ENCODE data around the gene HOXD12.
A peak's percentile ranks its signal among the peaks of the same experiment; 100 is the strongest.

Gene HOXD12

GRCh38 chr2:176107731-176108181, 8.2 kb downstream of the HOXD12 start:
- DNase-seq = no peak

DNA sequence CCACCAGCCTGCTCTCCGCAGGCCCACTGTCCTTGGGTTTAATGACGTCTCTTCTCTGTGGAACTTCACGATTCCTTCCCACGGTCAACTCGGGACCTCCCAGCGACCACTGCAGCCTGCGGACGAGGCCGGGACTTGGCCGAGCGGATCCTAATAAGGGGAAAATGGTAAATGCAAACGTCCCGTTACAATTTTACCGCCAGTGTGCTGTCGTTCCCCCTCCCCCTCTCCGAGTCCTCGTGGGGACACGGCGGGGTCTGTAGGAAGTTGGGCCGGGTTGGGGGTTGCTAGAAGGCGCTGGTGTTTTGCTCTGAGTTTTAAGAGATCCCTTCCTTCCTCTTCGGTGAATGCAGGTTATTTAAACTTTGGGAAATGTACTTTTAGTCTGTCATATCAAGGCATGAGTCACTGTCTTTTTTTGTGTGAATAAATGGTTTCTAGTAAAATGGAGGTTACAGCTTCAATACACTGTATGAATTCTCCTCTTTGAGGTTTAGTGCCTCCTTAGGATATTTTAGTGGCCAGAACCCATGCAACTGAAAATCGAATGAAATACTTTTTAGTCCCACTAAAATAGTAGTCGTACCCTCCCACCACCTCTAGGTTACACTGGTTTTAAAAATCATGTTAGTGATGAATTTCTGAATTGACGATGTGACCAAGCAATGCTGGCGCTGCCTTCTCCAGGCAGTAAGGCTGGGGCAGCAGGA, 9.8 kb downstream of the HOXD12 start:
- DNase-seq = no peak

DNA sequence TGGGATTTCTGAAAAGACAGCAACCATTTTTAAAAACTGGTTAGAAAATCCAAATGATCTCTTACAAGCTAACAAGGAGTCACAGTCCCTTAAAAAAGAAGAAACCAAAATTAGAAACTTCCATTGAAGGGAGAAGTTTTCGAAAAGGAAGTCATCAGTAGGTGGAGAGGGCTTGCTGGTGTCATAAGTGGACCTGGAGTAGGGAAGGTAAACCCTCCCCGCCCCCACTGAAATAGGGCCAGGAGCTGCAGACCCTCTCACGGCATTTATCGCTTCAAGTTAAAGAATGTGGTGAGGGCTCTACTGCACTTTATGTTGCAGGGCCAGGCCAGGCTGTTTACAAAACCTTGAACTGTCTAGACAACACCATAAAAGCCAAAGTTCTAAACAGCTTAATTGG, 10.4 kb downstream of the HOXD12 start:
- no peak for DNase-seq

DNA sequence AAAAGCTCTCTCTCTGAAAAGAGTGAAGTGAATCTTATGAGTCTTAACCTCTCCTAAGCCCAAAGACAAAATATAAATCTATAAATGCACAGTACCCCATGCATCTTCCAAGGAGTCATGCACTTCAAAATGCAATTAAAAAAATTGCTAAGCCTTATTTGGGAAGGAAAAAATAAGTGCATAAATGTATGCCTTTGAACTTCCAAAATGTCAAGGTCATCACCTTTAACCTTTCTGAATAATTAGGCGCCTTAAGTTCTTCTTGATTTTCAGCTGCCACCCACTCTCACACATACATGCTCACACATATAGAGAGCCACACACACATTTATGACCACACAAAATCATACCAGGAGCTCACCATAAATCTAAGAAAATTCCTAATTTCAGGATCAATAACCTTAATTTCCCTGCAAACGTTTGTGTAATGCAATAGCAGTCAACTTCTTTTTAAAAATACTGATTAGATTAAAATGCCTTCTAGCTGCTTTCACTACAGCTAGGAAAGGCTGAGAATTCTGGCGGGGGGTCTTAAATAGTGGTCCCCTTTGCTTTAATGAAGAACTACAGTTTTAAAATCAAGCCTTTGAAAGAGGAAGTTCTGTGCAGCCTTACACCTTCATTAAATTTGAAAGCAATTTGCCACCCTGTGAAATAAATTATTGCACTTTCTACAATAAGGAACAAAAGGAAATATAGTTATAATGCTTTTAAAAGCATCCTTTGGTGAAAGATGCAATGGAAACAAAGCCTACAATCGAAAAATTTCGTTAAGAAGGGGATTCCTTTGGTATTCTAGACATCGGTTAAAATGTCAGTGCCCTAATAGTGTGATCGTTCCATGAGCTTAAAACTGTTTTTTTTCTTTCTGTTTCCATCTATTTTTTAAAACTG, 11.1 kb downstream of the HOXD12 start:
- DNase-seq = no peak

DNA sequence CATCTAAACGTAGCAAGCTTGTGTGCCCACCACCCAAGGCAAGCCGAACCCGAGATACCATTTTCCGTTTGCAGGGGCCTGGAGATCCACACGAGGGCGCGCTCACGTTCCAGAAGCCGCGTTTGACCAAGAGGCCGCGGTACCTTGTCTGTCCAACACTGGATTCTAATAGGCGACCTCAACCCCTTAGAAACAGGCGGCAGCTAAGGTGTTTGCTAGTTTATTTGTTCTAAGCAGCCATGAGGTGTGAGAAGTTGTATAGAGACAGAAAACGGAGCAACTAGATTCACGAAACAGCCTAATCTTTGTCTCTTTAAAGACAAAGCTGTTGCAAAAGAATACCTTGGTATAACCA, 11.7 kb downstream of the HOXD12 start:
- peak; percentile 46 for DNase-seq

DNA sequence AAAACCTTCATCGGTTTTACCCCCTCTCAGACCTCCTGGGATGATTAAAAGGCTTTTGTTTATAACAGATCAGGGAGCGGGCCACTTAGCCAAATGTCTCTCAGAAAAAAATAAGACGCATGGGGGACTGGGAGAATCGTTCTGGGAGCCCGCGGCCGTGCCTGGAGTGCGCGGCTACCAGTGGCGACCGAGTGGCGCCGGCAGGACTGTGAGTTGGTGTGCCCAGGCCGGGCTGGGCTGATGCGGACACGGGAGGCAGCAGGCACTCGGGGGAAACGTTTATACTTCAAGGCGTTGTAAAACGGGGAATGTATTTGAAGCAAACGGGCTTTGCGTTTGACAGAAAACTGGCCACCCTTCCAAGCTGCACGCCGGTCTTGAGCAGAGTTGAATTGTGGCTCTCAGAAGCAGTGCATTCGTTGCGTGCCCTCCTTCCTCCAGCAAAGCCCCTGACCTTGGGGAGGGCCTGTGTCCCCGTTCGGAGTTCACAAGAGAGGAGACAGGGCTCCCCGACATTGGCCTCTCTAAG, 12.3 kb downstream of the HOXD12 start:
- no peak for DNase-seq

GRCh38 chr2:176112375-176113302, 13.0 kb downstream of the HOXD12 start:
- DNase-seq = no peak

GRCh38 chr2:176114120-176114929, 14.7 kb downstream of the HOXD12 start:
- DNase-seq = no peak

GRCh38 chr2:176114930-176115625, 15.5 kb downstream of the HOXD12 start:
- no peak for DNase-seq

DNA sequence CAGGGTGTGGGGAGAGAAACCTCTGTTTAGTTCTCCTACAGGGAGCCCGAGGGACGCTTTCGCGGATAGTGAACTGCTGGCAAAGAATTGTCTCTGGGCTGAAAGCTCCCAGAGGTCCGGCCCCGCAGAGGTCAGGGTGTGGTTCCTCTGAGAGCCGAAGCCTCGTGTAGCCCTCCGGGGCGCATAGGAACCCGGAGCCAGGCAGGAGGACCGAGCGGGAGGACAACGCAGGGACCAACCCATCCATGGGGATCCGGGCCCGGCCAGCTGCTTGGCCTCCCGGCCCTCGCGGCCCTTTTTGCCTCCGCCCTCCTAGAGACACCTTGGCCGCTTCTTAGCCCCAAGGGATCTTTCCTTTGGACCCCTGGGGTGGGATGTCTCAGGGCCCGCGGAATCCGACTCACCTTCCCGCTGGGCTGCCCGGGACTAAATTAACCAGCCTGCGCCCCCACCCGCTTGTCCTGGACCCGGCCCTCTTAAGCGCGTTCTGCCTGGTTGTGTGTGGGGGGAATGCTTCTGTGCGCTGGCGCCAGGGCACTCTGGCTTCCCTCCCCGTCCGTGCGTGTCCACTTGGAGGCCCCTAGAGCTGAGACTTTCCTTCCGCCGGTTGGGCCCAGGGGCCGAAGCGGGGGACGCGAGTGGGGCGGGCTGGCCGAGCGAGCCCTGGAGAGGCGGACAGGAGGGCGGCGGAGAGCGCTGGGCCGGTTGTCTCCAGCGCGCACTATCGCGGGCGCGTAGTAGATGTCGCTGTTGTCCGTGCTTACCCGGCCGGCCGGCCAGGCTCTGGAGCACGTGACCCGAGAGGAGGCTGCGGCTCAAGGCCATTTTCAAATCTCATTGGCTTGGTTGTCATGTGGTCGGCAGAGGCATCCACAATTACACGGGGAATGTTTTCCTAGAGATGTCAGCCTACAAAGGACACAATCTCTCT, 16.6 kb downstream of the HOXD12 start, which contains the start of gene HOXD10:
Gene HOXD10 (plus strand): TSS at position 896 of the 931 bp plus-strand sequence. CDS start 56 bp downstream, outside the sequence.
- DNase-seq = peak; percentile 31

- DNase-seq = no peak
Measured at GRCh38 chr2:176117162-176117822, 17.7 kb downstream of the HOXD12 start.

GRCh38 chr2:176117823-176118371, 18.3 kb downstream of the HOXD12 start:
- no peak for DNase-seq

DNA sequence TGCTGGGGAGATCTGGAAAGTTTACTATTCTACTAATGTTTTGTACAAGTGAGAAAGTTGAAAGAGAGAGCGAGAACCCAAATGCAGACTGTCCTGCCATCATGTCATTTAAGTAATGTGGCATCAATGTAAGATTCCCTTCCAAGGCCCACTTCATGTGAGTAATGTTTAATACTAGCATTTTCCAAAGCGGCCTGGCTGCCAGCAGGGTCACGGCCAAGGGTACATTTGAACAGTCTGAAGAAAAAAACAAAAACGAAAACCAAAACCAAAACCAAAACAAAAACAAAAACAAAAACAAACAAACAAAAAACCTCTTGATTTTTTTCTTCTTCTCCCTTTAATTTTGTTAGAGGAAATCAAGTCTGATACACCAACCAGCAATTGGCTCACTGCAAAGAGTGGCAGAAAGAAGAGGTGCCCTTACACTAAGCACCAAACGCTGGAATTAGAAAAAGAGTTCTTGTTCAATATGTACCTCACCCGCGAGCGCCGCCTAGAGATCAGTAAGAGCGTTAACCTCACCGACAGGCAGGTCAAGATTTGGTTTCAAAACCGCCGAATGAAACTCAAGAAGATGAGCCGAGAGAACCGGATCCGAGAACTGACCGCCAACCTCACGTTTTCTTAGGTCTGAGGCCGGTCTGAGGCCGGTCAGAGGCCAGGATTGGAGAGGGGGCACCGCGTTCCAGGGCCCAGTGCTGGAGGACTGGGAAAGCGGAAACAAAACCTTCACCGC, 19.2 kb downstream of the HOXD12 start:
- no peak for DNase-seq

DNA sequence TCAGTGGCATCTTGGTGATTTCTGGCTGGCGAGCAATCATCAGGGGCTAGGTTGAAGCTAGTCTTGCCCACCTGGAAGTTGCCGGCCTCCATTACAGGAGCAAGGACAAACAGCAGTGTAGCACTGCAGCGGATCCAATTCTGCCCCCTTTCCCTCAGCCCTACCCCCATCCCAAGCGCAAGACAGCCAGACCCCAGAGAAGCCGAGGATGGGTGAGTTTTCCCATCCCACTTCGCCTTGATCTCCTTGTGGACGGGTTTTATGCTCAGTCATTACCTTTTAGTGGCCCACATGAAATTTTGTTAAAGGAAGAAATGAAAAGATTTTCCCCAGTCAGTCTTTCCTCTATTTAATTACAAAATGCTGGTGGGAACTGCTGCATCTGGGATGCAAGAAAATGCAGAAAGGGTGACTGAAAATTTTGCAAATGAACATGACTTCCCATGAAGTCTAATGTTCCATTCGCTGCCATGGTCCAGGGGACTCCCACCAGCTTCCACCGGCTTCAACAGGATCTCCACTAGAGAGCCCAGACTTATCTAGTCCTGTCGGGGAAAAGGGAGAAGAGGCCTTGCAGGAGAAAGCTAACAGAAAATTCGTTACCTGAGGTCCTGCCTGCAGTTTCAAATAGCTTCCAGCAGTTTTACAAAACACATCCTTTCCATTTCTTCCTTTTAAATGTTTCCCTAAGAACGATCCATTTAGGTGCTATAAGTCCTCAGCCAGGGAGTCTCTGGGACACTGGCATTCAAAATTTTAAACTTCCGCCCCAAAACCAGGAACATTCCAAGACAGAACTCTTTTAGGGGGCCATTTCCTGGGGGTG, 21.0 kb downstream of the HOXD12 start:
- no peak for DNase-seq

GRCh38 chr2:176121190-176122051, 21.8 kb downstream of the HOXD12 start:
- DNase-seq = no peak

DNA sequence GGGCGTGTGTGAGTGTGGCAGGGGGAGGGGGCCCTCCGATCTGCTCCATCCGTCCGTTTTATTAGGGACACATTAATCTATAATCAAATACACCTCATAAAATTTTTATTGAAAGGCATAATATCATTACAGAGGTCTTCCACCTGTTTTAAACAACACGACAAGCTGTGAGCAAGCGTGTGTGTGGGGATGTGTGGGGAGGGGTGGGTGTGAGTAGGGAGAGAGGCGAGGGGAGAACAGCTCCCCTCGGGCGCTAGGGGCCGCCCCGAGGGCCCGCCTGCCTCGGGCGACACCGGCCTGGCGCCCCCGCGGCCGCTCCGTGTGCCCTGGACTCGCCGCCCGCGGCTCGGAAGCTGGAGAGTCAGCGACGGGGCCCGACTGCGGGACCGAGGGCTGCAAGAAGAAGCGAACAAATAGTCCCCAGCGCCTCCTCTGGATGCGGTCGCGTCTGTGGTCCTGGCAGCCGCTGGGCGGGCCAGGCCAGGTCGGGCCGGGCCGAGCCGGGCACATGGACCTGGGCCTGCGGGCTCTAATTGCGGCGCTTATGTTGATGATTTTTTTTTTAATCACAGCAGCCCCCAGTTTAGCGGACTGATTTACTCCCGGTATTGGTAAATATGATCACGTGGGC, 22.6 kb downstream of the HOXD12 start:
- peak; percentile 87 for DNase-seq

All from NCI-H2227 treated with DMSO at 0.1 percent for 48 hours (cell line).